Measurements from ENCODE around the gene ANKS1B.

The ANKS1B gene

GRCh38 chr12:99960311-99960710, 24.4 kb downstream of the ANKS1B start:
- no peak for DNase-seq (ENCODE audit: low read depth, low spot score)

- no peak for DNase-seq (ENCODE audit: low read depth, low spot score)
Observed at GRCh38 chr12:99959549-99960170, 25.1 kb downstream of the ANKS1B start.

GRCh38 chr12:99957866-99958466, 26.8 kb downstream of the ANKS1B start:
- DNase-seq (ENCODE audit: low read depth, low spot score): no peak

GRCh38 chr12:99954724-99955123, 30.0 kb downstream of the ANKS1B start:
- no peak for DNase-seq (ENCODE audit: low read depth, low spot score)

DNA sequence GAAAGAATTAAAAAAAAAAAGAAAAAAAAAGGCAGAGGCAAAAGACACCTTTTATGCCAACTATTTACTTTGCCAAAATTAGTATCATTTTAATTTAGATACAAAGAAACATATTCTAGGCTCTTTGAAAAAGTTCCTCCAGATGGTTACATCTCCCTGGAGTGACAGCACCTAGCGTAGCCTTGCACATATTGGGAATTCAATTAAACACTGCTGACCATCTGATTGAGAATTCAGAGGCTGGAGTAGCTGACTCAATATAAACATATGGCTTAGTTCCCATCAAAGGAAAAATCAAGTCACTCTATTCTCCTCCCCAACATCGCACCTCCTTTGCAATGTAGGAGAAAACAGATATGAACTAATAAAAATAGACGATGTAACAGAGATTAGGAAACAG, 36.4 kb downstream of the ANKS1B start:
- no peak for DNase-seq (ENCODE audit: low read depth, low spot score)

- no peak for DNase-seq (ENCODE audit: low read depth, low spot score)
Observed at GRCh38 chr12:99946131-99946530, 38.6 kb downstream of the ANKS1B start.

GRCh38 chr12:99935608-99936007, 49.1 kb downstream of the ANKS1B start:
- DNase-seq (ENCODE audit: low read depth, low spot score): no peak

DNA sequence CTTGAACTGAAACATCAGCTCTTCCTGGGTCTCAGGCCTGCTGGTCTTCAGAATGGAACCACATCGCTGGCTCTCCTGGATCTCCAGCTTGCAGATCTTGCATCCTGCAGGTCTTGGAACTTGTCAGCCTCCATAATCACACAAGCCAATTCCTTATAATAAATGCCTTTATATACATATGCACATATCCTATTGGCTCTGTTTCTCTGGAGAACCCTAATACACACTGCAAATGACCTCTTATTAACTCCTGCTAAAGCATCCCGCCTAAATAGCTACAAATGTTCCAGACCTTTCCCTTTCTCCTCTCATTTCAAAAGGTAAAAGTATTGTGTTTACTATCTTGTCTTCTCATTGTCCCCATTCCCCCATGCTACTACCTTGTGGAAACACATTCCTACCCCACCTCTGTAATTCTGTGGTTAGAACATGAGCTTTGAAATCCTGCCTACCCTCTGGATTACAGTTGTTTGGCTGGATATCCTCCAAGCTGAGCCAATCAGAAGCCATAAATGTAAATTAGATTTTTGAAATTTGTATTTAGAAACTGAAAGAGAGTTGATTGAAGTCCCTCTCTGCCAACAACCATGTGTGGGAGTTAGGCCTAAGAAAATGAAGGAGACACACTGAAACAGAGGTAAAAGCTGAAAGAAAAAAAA, 58.1 kb downstream of the ANKS1B start:
- no peak for DNase-seq (ENCODE audit: low read depth, low spot score)

DNA sequence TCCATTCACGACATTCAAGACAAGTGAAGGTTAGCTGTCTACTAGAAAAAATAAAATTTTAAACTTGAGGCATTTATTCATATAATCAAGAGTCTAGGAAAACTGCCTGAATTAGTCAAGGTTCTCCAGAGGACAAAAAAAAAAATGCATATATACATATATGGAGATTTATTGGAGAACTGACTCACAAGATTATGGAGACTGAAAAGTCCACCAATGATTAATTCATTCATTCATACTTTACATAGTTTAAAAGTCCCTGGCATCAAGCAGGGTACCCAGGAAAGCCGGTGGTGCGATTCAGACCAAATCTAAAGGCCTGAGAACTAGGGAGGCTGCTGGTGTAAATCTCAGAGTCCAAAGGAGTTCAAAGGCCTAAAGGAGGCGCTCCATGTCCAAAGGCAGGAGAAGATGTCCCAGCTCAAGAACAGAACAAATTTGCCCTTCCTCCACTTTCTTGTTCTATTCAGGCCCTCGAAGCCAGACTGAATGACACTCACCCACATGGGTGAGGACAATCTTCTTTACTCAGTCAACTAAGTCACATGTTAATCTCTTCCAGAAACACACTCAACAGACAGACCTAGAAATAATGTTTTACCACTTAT, 64.3 kb downstream of the ANKS1B start:
- no peak for DNase-seq (ENCODE audit: low read depth, low spot score)

GRCh38 chr12:99917711-99918402, 66.9 kb downstream of the ANKS1B start:
- no peak for DNase-seq (ENCODE audit: low read depth, low spot score)

GRCh38 chr12:99916555-99916954, 68.2 kb downstream of the ANKS1B start:
- DNase-seq (ENCODE audit: low read depth, low spot score): no peak

GRCh38 chr12:99915251-99916082, 69.3 kb downstream of the ANKS1B start:
- DNase-seq (ENCODE audit: low read depth, low spot score): no peak

- DNase-seq (ENCODE audit: low read depth, low spot score): no peak
Observed at GRCh38 chr12:99914206-99914605, 70.5 kb downstream of the ANKS1B start.

DNA sequence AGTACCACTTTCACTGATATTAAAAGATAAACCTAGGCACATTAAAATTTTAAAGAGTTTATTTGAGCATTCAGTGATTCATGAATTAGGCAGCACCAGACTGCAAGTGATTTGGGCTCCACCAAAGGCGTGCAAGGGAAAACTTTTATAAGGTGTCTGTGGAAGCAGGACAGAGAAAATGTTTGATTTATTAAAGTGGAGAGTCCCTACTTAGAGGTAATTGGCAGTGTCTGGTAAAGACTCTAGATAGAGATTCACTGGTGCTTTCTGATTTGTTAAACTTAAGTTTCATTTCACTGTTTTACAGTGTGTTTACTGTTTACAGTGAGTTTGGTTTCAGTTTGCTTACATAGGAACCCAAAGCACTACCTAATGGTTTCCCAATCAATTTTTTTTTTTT, 72.8 kb downstream of the ANKS1B start:
- no peak for DNase-seq (ENCODE audit: low read depth, low spot score)

- DNase-seq (ENCODE audit: low read depth, low spot score): no peak
Observed at GRCh38 chr12:99911081-99911480, 73.7 kb downstream of the ANKS1B start.

- DNase-seq (ENCODE audit: low read depth, low spot score): no peak
Observed at GRCh38 chr12:99910342-99910741, 74.4 kb downstream of the ANKS1B start.

DNA sequence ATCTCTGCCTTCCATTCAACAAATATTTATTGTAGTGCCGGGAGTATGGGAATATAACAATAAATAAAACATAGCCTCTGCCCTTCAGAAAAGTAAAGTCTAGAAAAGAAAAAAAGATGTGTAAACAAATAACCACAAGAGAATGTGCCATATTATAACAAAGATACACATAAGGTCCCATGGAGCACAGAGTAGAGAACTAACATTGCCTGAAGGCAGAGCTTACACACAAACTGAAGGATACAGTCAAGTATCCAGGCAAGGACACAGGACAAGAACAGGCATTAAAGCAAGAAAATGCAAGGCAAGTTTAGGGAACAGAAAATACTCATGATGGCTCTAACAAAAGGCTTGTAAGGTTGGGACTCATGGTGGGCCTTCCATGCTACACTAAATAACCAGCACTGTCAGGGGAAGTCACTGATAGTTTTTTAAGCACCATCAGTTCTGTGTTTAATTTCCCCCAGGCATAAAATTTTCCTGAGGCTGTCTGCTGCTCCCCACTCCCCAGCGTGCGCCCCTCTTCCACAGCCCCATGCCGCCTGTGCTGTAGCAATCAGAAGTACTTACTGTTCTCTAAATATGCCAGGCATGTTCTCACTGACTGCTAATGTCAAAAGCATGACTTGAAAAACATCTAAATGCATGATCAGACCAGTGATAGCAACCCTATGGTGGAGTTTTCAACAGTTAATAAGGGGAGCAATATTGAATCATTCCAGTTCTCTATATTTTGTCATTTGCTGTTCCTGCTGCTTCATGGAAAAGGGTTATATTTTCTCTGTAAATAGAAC, 77.8 kb downstream of the ANKS1B start:
- DNase-seq (ENCODE audit: low read depth, low spot score): no peak

DNA sequence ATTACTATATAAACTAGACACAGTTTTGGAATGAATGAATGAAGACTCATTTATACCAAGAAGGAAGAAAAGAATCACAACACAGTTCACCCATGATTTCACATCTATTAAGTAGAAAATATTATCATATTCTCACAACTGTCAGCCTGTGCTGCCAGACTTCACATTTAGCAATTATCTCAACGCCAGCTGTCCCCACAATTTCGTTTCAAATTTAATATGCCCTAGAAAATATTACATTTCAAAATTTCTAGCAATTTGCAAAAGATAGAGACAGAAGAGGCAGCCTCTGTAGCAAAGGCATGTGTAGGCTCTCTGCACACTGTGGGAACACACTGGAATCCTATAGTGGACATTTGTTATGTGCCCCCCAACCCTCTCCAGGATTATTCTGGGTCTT, 83.6 kb downstream of the ANKS1B start:
- no peak for DNase-seq (ENCODE audit: low read depth, low spot score)

DNA sequence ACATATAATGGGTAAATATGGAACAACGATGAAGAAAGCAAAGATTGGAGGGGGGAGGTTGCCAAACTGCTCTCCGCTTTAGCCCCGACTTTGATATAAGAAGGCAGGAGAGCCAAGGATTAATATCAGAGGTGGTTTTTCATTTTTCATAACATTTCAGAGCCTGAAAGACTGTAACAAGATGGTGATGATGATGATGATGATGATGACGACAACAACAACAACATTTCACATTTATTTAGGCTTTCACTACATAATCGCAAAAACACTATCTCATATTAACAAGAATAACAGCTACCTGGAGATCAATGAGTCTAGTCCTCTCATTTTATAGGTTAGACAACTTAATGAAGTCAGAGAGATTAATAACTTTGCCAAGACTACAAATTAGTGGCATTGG, 86.1 kb downstream of the ANKS1B start:
- DNase-seq (ENCODE audit: low read depth, low spot score): no peak

- DNase-seq (ENCODE audit: low read depth, low spot score): no peak
Observed at GRCh38 chr12:99879439-99879838, 105.3 kb downstream of the ANKS1B start.

GRCh38 chr12:99875081-99875480, 109.7 kb downstream of the ANKS1B start:
- no peak for DNase-seq (ENCODE audit: low read depth, low spot score)

Measured in activated CD4-positive, CD25-positive, alpha-beta regulatory T cell treated with anti-CD3 and anti-CD28 coated beads, Interleukin-2, amount 50 U/mL, for 16 hours (primary cell).